Nephron (organoid): ENCODE measurements around the gene SLC22A23.

Source experiments
- H3K27ac Mint-ChIP-seq, 3 experiments: 2 replicates each; pipeline ENCODE4 v1.8.0; 2020; ENCODE audit warnings: mixed read lengths in 3 of 3, mild to moderate bottlenecking in 2 of 3, moderate library complexity in 1 of 3
- H3K27me3 Mint-ChIP-seq: 2 replicates; pipeline ENCODE4 v1.8.0; 2021; ENCODE audit warnings: low read depth, mild to moderate bottlenecking, moderate library complexity, mixed read lengths
- H3K36me3 Mint-ChIP-seq: 2 replicates; pipeline ENCODE4 v1.8.0; 2020; ENCODE audit warnings: low read depth, mixed read lengths
- H3K4me1 Mint-ChIP-seq: 2 replicates; pipeline ENCODE4 v1.8.0; 2020; ENCODE audit warnings: mixed read lengths
- H3K4me3 Mint-ChIP-seq, 3 experiments: 2 replicates each; pipeline ENCODE4 v1.8.0; 2020; ENCODE audit warnings: mild to moderate bottlenecking in 3 of 3, mixed read lengths in 3 of 3, moderate library complexity in 2 of 3
- H3K9me3 Mint-ChIP-seq: 2 replicates; pipeline ENCODE4 v1.8.0; 2020; ENCODE audit warnings: mixed read lengths
- CTCF ChIP-seq, 3 experiments: fragments of 200-600 bp; sonication (generic); IDR thresholded peaks; one replicate each; pipeline ENCODE4 v1.5.0; 2021; ENCODE audit warnings: antibody characterized with exemption in 3 of 3; ENCODE audit not compliant: unreplicated experiment in 3 of 3

The SLC22A23 gene

GRCh38 chr6:3421791-3422434 is 34.9 kb downstream of the SLC22A23 start:
- Mint-ChIP-seq H3K27ac (peak overlapping the region; percentile 33 to 79 (median 75)), H3K27me3 (peaks cover 39% of the 10 kb centered on the region), H3K36me3 (no peaks in the 10 kb centered on the region), H3K9me3 (no peaks in the 10 kb centered on the region), H3K4me1 (peaks cover 40% of the 10 kb centered on the region), H3K4me3 (no peak overlapping the region)
- no peak for TF ChIP-seq CTCF (IDR thresholded peaks at IDR 0.05; ENCODE audit: unreplicated experiment in 3 of 3)

DNA sequence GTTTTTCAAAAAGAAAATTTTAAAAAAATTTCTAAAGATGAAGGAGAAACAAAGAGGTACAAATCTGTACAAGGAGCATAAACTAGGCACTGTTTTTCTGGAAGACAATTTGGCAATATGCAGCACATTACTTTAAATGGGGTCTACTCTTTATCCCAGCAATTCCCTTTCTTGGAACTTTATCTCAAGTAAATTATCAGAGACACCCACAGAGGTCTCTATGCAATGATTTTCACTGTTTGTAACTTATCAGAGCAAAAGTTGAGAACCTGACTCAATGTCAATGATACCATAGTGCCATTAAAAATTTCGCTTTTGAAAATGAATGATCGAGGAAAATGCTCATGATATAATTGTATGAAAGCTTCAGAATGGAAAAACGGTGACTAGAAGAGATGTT is 35.7 kb downstream of the SLC22A23 start:
- peaks cover 33% of the 10 kb centered on the region for H3K4me1 Mint-ChIP-seq
- no peak overlapping the region for H3K4me3 Mint-ChIP-seq
- no peaks in the 10 kb centered on the region for H3K9me3 Mint-ChIP-seq
- no peak for TF ChIP-seq CTCF (IDR thresholded peaks at IDR 0.05; ENCODE audit: unreplicated experiment in 3 of 3)
- peaks cover 32% of the 10 kb centered on the region for H3K27me3 Mint-ChIP-seq
- peak overlapping the region in 1 of 3 experiments; percentile 79 for H3K27ac Mint-ChIP-seq
- H3K36me3 Mint-ChIP-seq = no peaks in the 10 kb centered on the region

GRCh38 chr6:3419624-3420272 is 37.1 kb downstream of the SLC22A23 start:
- Mint-ChIP-seq H3K36me3 (no peaks in the 10 kb centered on the region), H3K27me3 (peaks cover 34% of the 10 kb centered on the region), H3K9me3 (no peaks in the 10 kb centered on the region), H3K27ac (no peak overlapping the region), H3K4me1 (peaks cover 41% of the 10 kb centered on the region), H3K4me3 (no peak overlapping the region)
- TF ChIP-seq CTCF (IDR thresholded peaks at IDR 0.05; ENCODE audit: unreplicated experiment in 3 of 3) = no peak

DNA sequence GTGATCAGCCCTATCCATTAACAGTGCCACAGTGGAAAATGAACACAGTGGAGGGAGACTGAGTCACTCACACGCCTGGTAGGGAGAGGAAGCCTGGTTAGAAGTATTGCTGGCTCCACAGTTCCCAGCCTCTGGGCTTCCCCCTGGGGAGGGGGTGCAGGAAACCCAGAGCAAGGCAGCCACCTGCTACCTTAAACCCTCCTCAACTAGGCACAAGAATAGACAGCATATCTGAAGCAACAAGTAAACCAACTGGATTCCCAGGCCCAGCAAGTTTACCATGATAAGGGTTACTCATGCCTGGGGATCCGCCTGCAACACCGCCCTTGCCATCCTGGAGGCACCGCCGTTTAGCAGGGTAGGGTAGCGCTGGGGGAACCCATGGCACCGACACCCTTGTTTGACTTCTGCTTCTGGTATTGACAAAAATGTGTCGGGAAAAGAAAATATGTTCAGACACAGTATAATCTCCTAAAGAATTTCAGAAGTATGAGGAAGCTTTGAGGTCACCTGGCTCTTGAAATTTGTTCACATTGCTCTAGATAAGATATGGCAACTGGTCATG is 38.3 kb downstream of the SLC22A23 start:
- peaks cover 23% of the 10 kb centered on the region for H3K27me3 Mint-ChIP-seq
- H3K27ac Mint-ChIP-seq = no peak overlapping the region
- no peak for TF ChIP-seq CTCF (IDR thresholded peaks at IDR 0.05; ENCODE audit: unreplicated experiment in 3 of 3)
- H3K36me3 Mint-ChIP-seq = no peaks in the 10 kb centered on the region
- peaks cover 41% of the 10 kb centered on the region for H3K4me1 Mint-ChIP-seq
- no peaks in the 10 kb centered on the region for H3K9me3 Mint-ChIP-seq
- H3K4me3 Mint-ChIP-seq = no peak overlapping the region

GRCh38 chr6:3417473-3417872 is 39.4 kb downstream of the SLC22A23 start:
- no peak for TF ChIP-seq CTCF (IDR thresholded peaks at IDR 0.05; ENCODE audit: unreplicated experiment in 3 of 3)
- Mint-ChIP-seq H3K36me3 (peaks cover 5% of the 10 kb centered on the region), H3K4me3 (no peak overlapping the region), H3K9me3 (no peaks in the 10 kb centered on the region), H3K27ac (no peak overlapping the region), H3K4me1 (peaks cover 30% of the 10 kb centered on the region), H3K27me3 (peaks cover 12% of the 10 kb centered on the region)
